K562 (cell line): ENCODE results near the gene STMN3. TPM values are rescaled to one million over a fixed set of nuclear protein-coding genes. Genes with fewer than 3 reads are reported as not detected.
A peak's percentile ranks its signal among the peaks of the same experiment; 100 is the strongest.

Source experiments
- CHD4 ChIP-seq: fragments of 200-600 bp; sonication (generic); IDR thresholded peaks from 3 replicates; pipeline ENCODE4 v1.6.1; 2012; ENCODE audit warnings: low read depth, mild to moderate bottlenecking, mixed read lengths, low read length, inconsistent platforms; ENCODE audit not compliant: insufficient read depth, insufficient replicate concordance, poor library complexity, severe bottlenecking
- EZH2 ChIP-seq: IDR thresholded peaks from 2 replicates; pipeline ENCODE4 v1.6.1; 2012; ENCODE audit warnings: low read depth, mild to moderate bottlenecking, inconsistent platforms, low read length, borderline replicate concordance
- FOXM1 ChIP-seq, 2 experiments: fragments of 450-650 bp in 1 of 2; sonication (generic) in 1 of 2; formaldehyde crosslinking in 1 of 2; IDR thresholded peaks; 2 replicates each; pipeline versions ENCODE4 v1.6.1 to v1.9.0; 2017 to 2022; ENCODE audit warnings: low read depth in 2 of 2, mild to moderate bottlenecking in 2 of 2, missing genetic modification reagents in 1 of 2, moderate library complexity in 1 of 2
- HMG20A ChIP-seq: fragments of 450-650 bp; formaldehyde crosslinking; conservative IDR thresholded peaks from 2 replicates; pipeline ENCODE4 v1.4.0; 2020; ENCODE audit warnings: mild to moderate bottlenecking, mixed read lengths
- MXI1 ChIP-seq: IDR thresholded peaks from 2 replicates; pipeline ENCODE4 v1.6.1; 2011; ENCODE audit warnings: low read depth, mild to moderate bottlenecking, improper control_type of control experiment, low read length
- NCOA4 ChIP-seq: fragments of 450-650 bp; IDR thresholded peaks from 2 replicates; pipeline ENCODE4 v1.6.1; 2018; ENCODE audit warnings: mild to moderate bottlenecking; ENCODE audit not compliant: partially characterized antibody
- SMARCA5 ChIP-seq: fragments of 450-650 bp; IDR thresholded peaks from 2 replicates; pipeline ENCODE4 v1.6.1; 2016
- TAL1 ChIP-seq: fragments of 450-650 bp; IDR thresholded peaks from 2 replicates; pipeline ENCODE4 v1.6.1; 2016; ENCODE audit warnings: mild to moderate bottlenecking
- TFAM ChIP-seq: fragments of 250-450 bp; sonication (Bioruptor Pico); conservative IDR thresholded peaks from 2 replicates; pipeline ENCODE4 v1.5.0; 2021; ENCODE audit warnings: mild to moderate bottlenecking, moderate library complexity
- ZNF143 ChIP-seq: sonication (generic); formaldehyde crosslinking; IDR thresholded peaks from 2 replicates; pipeline ENCODE4 v1.9.0; 2022; ENCODE audit warnings: mild to moderate bottlenecking, missing genetic modification reagents
- ZNF232 ChIP-seq: sonication (generic); formaldehyde crosslinking; IDR thresholded peaks from 2 replicates; pipeline ENCODE4 v1.8.0; 2022; ENCODE audit warnings: mild to moderate bottlenecking, missing genetic modification reagents
- ZNF830 ChIP-seq: fragments of 250-450 bp; sonication (Bioruptor Pico); IDR thresholded peaks from 2 replicates; pipeline ENCODE4 v1.5.0; 2021; ENCODE audit warnings: mild to moderate bottlenecking
- polyA plus RNA-seq, 8 experiments: library from polyadenylated mRNA; depleted of rRNA in 4 of 8; stranded (reverse) in 5 of 8; unstranded in 3 of 8; fragments of >200 nt; fragmentation: Nextera tagmentation in 2 of 8; fragmentation: Illumina TruSeq in 1 of 8; extraction: Ambion mirVana in 2 of 8; extraction: Trizol in 1 of 8; gene quantifications; 2 replicates each; pipeline versions ENCODE4 v1.2.1 to v1.2.3, GENCODE V29; 2011 to 2014; ENCODE audit warnings: inconsistent platforms in 1 of 8, missing spikeins in 1 of 8
- total RNA-seq, 7 experiments: library from RNA; depleted of rRNA in 6 of 7; stranded (reverse); fragments of >200 nt in 6 of 7; fragmentation: Illumina TruSeq in 2 of 7; extraction: Trizol in 2 of 7; gene quantifications; 2 replicates each; pipeline versions ENCODE4 v1.2.1 to v1.2.3, GENCODE V29; 2011 to 2021; ENCODE audit warnings: low replicate concordance in 1 of 7
- TF ChIP-seq, protein P1 (sequence below), 2 experiments: fragments of 450-650 bp; formaldehyde crosslinking in 1 of 2; IDR thresholded peaks; 2 replicates each; pipeline versions ENCODE4 v1.4.0 to v1.6.1; 2014 to 2020; ENCODE audit warnings: mild to moderate bottlenecking in 2 of 2, borderline replicate concordance in 1 of 2, low read depth in 1 of 2
- TF ChIP-seq, protein P2 (sequence below): sonication (generic); formaldehyde crosslinking; IDR thresholded peaks from 2 replicates; pipeline ENCODE4 v1.8.0; 2022; ENCODE audit warnings: missing genetic modification reagents, mild to moderate bottlenecking, borderline replicate concordance
- TF ChIP-seq, protein P3 (sequence below): fragments of 450-650 bp; IDR thresholded peaks from 2 replicates; pipeline ENCODE4 v1.6.1; 2016; ENCODE audit warnings: low read depth, mild to moderate bottlenecking, moderate library complexity

The STMN3 gene
- total and polyA plus RNA-seq, 9 of the 15 experiments (the other 6 are each of a cell fraction or from before 2014, with no cell fraction given), result 0.70 to 65.6 (median 29.4) TPM

DNA sequence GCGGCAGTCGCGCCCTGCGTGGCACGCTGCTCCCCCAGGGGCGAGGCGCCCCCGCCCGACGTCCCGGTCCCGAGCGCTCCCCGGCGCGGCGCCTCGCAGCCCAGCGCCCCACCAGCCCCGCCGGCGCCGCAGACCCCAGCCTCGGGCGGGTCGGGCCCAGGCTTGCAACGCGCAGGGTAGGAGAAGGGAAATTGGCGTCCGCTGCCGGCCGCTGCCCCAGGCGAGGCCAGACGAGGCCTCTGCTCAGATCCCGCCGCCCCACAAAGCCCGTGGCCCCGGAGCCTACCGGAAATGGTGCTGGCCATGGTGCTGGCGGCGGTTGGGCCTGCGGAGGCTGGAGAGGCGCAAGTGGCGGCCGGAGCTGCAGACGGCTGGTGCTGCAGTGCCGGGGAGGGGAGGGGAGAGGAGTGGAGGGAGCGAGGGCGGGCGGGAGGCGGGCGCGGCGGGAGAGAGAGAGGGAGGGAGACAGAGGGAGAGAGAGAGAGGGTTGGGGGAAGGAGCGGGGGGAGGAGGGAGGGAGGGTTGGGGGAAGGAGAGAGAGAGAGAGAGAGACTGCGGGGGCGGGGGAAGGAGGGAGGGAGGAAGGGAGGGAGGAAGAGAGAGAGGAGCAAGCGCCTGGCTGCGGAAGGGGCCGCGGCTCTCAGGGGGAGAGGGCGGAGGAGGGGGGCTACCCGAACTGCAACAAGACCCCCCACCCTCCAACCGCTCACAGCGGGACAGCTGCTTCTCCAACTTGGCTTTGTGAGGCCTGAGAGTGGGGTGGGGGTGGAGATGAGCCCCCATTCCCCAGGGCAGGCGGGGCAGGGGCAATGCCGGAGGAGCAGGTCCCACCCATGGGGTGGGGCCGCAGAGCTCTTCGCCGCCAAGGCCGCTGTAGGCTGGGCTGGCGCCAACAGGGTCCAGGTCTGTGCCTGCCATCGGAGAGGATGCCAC, at the start of gene STMN3 (continued):
- TF ChIP-seq, protein P1, sequence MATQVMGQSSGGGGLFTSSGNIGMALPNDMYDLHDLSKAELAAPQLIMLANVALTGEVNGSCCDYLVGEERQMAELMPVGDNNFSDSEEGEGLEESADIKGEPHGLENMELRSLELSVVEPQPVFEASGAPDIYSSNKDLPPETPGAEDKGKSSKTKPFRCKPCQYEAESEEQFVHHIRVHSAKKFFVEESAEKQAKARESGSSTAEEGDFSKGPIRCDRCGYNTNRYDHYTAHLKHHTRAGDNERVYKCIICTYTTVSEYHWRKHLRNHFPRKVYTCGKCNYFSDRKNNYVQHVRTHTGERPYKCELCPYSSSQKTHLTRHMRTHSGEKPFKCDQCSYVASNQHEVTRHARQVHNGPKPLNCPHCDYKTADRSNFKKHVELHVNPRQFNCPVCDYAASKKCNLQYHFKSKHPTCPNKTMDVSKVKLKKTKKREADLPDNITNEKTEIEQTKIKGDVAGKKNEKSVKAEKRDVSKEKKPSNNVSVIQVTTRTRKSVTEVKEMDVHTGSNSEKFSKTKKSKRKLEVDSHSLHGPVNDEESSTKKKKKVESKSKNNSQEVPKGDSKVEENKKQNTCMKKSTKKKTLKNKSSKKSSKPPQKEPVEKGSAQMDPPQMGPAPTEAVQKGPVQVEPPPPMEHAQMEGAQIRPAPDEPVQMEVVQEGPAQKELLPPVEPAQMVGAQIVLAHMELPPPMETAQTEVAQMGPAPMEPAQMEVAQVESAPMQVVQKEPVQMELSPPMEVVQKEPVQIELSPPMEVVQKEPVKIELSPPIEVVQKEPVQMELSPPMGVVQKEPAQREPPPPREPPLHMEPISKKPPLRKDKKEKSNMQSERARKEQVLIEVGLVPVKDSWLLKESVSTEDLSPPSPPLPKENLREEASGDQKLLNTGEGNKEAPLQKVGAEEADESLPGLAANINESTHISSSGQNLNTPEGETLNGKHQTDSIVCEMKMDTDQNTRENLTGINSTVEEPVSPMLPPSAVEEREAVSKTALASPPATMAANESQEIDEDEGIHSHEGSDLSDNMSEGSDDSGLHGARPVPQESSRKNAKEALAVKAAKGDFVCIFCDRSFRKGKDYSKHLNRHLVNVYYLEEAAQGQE (IDR thresholded peaks at IDR 0.05; ENCODE audit: borderline replicate concordance), result peak; percentile 100
- TF ChIP-seq, protein P1 (CRISPR knock-in tag; IDR thresholded peaks at IDR 0.05; ENCODE audit: low read depth), result peak; percentile 99
- TF ChIP-seq, protein P2, sequence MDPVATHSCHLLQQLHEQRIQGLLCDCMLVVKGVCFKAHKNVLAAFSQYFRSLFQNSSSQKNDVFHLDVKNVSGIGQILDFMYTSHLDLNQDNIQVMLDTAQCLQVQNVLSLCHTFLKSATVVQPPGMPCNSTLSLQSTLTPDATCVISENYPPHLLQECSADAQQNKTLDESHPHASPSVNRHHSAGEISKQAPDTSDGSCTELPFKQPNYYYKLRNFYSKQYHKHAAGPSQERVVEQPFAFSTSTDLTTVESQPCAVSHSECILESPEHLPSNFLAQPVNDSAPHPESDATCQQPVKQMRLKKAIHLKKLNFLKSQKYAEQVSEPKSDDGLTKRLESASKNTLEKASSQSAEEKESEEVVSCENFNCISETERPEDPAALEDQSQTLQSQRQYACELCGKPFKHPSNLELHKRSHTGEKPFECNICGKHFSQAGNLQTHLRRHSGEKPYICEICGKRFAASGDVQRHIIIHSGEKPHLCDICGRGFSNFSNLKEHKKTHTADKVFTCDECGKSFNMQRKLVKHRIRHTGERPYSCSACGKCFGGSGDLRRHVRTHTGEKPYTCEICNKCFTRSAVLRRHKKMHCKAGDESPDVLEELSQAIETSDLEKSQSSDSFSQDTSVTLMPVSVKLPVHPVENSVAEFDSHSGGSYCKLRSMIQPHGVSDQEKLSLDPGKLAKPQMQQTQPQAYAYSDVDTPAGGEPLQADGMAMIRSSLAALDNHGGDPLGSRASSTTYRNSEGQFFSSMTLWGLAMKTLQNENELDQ, result 0 out of 2 replicates have a peak, but pooled peaks have one; percentile 64
- TF ChIP-seq TAL1 (no peak), ZNF232 (peak; percentile 73; the same call in 1 of the 2 replicates), ZNF830 (CRISPR knock-in tag) (no peak), EZH2 (no peak), FOXM1 (IDR thresholded peaks at IDR 0.05; ENCODE audit: low read depth) (no peak), FOXM1 (CRISPR knock-in tag; IDR thresholded peaks at IDR 0.05; ENCODE audit: low read depth) (peak; percentile 50; the same call in 1 of the 2 replicates), TFAM (CRISPR knock-in tag) (no peak), ZNF143 (CRISPR knock-in tag) (peak; percentile 53; the same call in 1 of the 2 replicates), NCOA4 (no peak), CHD4 (no peak), MXI1 (peak; percentile 87; the same call in 1 of the 2 replicates), HMG20A (CRISPR knock-in tag) (no peak), SMARCA5 (no peak)
- TF ChIP-seq, protein P3, sequence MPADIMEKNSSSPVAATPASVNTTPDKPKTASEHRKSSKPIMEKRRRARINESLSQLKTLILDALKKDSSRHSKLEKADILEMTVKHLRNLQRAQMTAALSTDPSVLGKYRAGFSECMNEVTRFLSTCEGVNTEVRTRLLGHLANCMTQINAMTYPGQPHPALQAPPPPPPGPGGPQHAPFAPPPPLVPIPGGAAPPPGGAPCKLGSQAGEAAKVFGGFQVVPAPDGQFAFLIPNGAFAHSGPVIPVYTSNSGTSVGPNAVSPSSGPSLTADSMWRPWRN, result no peak
